HG03280 (cell line): ENCODE results near the gene CDIP1.

ENCODE experiments used
- ATAC-seq: cut with Tn5 transposase; IDR thresholded peaks from one replicate; pipeline ENCODE4 v1.9.1; 2021; ENCODE audit warnings: mild to moderate bottlenecking, moderate library complexity; ENCODE audit not compliant: unreplicated experiment

Gene CDIP1

GRCh38 chr16:4460936-4461249 lies 77.7 kb downstream of the CDIP1 start:
- ATAC-seq = no peak
